Measurements from ENCODE around the gene ENDOU. TPM values are rescaled to one million over a fixed set of nuclear protein-coding genes. Genes with fewer than 3 reads are reported as not detected.

The ENDOU gene
- total and polyA plus RNA-seq, 8 donors, result 1.8 to 7.6 TPM; not detected in 6

GRCh38 chr12:47718531-47718930 lies 6.8 kb downstream of the ENDOU start:
- peaks cover 0 to 25% (median 2%) of the 10 kb centered on the region in 4 donors for H3K36me3 ChIP-seq
- TF ChIP-seq EP300 (IDR thresholded peaks at IDR 0.05) (no peak), CTCF (IDR thresholded peaks at IDR 0.05) (no peak), POLR2AphosphoS5 (IDR thresholded peaks at IDR 0.05) (no peak), POLR2A (IDR thresholded peaks at IDR 0.05) (no peak)
- H3K4me3 ChIP-seq, result no peak overlapping the region
- WGBS, 5 donors, result 64 to 90% (median 75%) methylated on average over 1 of the region's 1 CpG
- peak overlapping the region in 4 of 5 donors; percentile 82 to 86 (median 84) for H3K27ac ChIP-seq
- no peaks in the 10 kb centered on the region for H3K27me3 ChIP-seq
- DNase-seq, result no peak
- H3K9me3 ChIP-seq, result no peaks in the 10 kb centered on the region
- intact Hi-C loops (cut with DNase I; ENCODE audit: low total_unique reads), result loop anchor here (5.0 to 10.0 kb wide), 3 partner anchors 46 to 126 kb away; no protein-coding TSS in a partner anchor
- H3K4me1 ChIP-seq, result peaks cover 26 to 40% (median 34%) of the 10 kb centered on the region in 4 donors

GRCh38 chr12:47717443-47718193 lies 7.7 kb downstream of the ENDOU start:
- peaks cover 0 to 16% (median 2%) of the 10 kb centered on the region in 4 donors for H3K36me3 ChIP-seq

GRCh38 chr12:47717046-47717442 lies 8.2 kb downstream of the ENDOU start:
- peaks cover 26 to 40% (median 34%) of the 10 kb centered on the region in 4 donors for H3K4me1 ChIP-seq
- H3K4me3 ChIP-seq, result no peak overlapping the region
- 77 to 88% (median 81%) methylated on average over 5 to 6 of the region's 6 CpGs for WGBS, 5 donors
- DNase-seq, result no peak
- no peaks in the 10 kb centered on the region for H3K9me3 ChIP-seq
- no peaks in the 10 kb centered on the region for H3K27me3 ChIP-seq
- TF ChIP-seq POLR2AphosphoS5 (IDR thresholded peaks at IDR 0.05) (no peak), CTCF (IDR thresholded peaks at IDR 0.05) (no peak), POLR2A (IDR thresholded peaks at IDR 0.05) (no peak), EP300 (IDR thresholded peaks at IDR 0.05) (no peak)
- intact Hi-C loops (cut with DNase I; ENCODE audit: low total_unique reads), result loop anchor here (5.0 to 10.0 kb wide), 3 partner anchors 48 to 128 kb away; no protein-coding TSS in a partner anchor
- H3K36me3 ChIP-seq, result peaks cover 0 to 14% (median 2%) of the 10 kb centered on the region in 4 donors
- peak overlapping the region; percentile 11 to 86 (median 83) for H3K27ac ChIP-seq

More at GRCh38 chr12:47717443-47718193, 7.7 kb downstream of the ENDOU start:
- peak in 5 of 7 experiments; percentile 25 to 75 (median 59) for TF ChIP-seq CTCF (IDR thresholded peaks at IDR 0.05)
- TF ChIP-seq POLR2A (IDR thresholded peaks at IDR 0.05), result no peak
- TF ChIP-seq EP300 (IDR thresholded peaks at IDR 0.05), result no peak
- TF ChIP-seq POLR2AphosphoS5 (IDR thresholded peaks at IDR 0.05), result peak in 2 of 3 donors; percentile 44 to 77
- Histone ChIP-seq H3K4me1 (peaks cover 26 to 40% (median 34%) of the 10 kb centered on the region in 4 donors), H3K27ac (peak overlapping the region; percentile 82 to 86 (median 85)), H3K27me3 (no peaks in the 10 kb centered on the region), H3K4me3 (no peak overlapping the region), H3K9me3 (no peaks in the 10 kb centered on the region)
- intact Hi-C loops (cut with DNase I; ENCODE audit: low total_unique reads), result loop anchor here (5.0 to 10.0 kb wide), 3 partner anchors 47 to 127 kb away; no protein-coding TSS in a partner anchor
- peak; percentile 82 to 95 for DNase-seq
- 7 to 13% (median 11%) methylated on average over 6 to 13 of the region's 13 CpGs for WGBS, 5 donors

- intact Hi-C loops (cut with DNase I; ENCODE audit: low total_unique reads), result loop anchor here (5.0 to 10.0 kb wide), 3 partner anchors 49 to 129 kb away; no protein-coding TSS in a partner anchor
Measured at GRCh38 chr12:47715877-47716548, 9.3 kb downstream of the ENDOU start.

More at GRCh38 chr12:47715877-47716548, 9.3 kb downstream of the ENDOU start:
- Histone ChIP-seq H3K4me1 (peaks cover 26 to 40% (median 34%) of the 10 kb centered on the region in 4 donors), H3K4me3 (no peak overlapping the region), H3K9me3 (no peaks in the 10 kb centered on the region), H3K27ac (peak overlapping the region in 4 of 5 donors; percentile 43 to 86 (median 84)), H3K27me3 (no peaks in the 10 kb centered on the region), H3K36me3 (peaks cover 0 to 12% (median 2%) of the 10 kb centered on the region in 4 donors)
- TF ChIP-seq EP300 (IDR thresholded peaks at IDR 0.05), result no peak
- TF ChIP-seq POLR2A (IDR thresholded peaks at IDR 0.05), result no peak
- no peak for TF ChIP-seq CTCF (IDR thresholded peaks at IDR 0.05)
- no peak for TF ChIP-seq POLR2AphosphoS5 (IDR thresholded peaks at IDR 0.05)
- 75 to 83% (median 80%) methylated on average over 13 of the region's 13 CpGs for WGBS, 5 donors
- DNase-seq, result peak in 1 of 2 donors; percentile 32

Measured in stomach (tissue), 9 donors.